ENCODE measurements around the gene LRRC2. TPM values are rescaled to one million over a fixed set of nuclear protein-coding genes. Genes with fewer than 3 reads are reported as not detected.
"Not testable (repeated sequence)": the region's sequence is repeated elsewhere in the genome, so short reads cannot be mapped to it uniquely, and the experiment has no call there.

Gene LRRC2
- total RNA-seq, 2 donors from 2014 or later = under 0.01 to 0.42 TPM

GRCh38 chr3:46551615-46552014, 14.5 kb downstream of the LRRC2 start:
- no peaks in the 10 kb centered on the region for H3K9me3 ChIP-seq
- no peak overlapping the region for H3K4me3 ChIP-seq
- no peaks in the 10 kb centered on the region for H3K36me3 ChIP-seq
- no peak overlapping the region for H3K27ac ChIP-seq
- ATAC-seq (ENCODE audit: insufficient number of reproducible peaks, low FRiP score, low read depth) = no peak
- TF ChIP-seq, protein P1, sequence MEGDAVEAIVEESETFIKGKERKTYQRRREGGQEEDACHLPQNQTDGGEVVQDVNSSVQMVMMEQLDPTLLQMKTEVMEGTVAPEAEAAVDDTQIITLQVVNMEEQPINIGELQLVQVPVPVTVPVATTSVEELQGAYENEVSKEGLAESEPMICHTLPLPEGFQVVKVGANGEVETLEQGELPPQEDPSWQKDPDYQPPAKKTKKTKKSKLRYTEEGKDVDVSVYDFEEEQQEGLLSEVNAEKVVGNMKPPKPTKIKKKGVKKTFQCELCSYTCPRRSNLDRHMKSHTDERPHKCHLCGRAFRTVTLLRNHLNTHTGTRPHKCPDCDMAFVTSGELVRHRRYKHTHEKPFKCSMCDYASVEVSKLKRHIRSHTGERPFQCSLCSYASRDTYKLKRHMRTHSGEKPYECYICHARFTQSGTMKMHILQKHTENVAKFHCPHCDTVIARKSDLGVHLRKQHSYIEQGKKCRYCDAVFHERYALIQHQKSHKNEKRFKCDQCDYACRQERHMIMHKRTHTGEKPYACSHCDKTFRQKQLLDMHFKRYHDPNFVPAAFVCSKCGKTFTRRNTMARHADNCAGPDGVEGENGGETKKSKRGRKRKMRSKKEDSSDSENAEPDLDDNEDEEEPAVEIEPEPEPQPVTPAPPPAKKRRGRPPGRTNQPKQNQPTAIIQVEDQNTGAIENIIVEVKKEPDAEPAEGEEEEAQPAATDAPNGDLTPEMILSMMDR (IDR thresholded peaks at IDR 0.05) = no peak
- no peaks in the 10 kb centered on the region for H3K27me3 ChIP-seq (replicated peaks; ENCODE audit: insufficient read depth)
- DNase-seq (ENCODE audit: low spot score) = no peak
- H3K4me1 ChIP-seq (ENCODE audit: control insufficient read depth in 1 of 2, low read depth in 2 of 2) = no peaks in the 10 kb centered on the region

DNA sequence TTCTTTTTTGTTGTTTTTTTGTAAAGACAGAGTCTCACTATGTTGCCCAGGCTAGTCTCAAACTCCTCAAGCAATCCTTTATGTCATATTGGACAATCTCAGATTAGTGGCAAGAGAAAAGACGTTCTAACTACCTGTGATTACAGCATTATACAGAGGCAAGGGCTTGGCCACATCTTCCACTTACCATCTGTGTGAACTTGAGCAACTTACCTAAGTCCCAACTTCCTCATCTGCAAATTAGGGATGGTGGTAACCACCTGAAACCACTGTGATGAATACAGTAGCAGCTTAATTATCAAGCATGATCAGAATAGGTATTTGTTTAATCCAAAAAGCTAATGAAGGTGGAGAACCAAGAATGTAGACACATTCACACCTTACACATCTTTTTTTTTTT, 16.1 kb downstream of the LRRC2 start:
- Histone ChIP-seq H3K4me1 (ENCODE audit: control insufficient read depth in 1 of 2, low read depth in 2 of 2) (no peaks in the 10 kb centered on the region), H3K4me3 (no peak overlapping the region), H3K27ac (no peak overlapping the region), H3K9me3 (no peaks in the 10 kb centered on the region), H3K36me3 (no peaks in the 10 kb centered on the region), H3K27me3 (replicated peaks; ENCODE audit: insufficient read depth) (no peaks in the 10 kb centered on the region)
- ATAC-seq (ENCODE audit: insufficient number of reproducible peaks, low FRiP score, low read depth) (no peak), DNase-seq (ENCODE audit: low spot score) (no peak)
- TF ChIP-seq, protein P1 (IDR thresholded peaks at IDR 0.05) = no peak

GRCh38 chr3:46549408-46549904, 16.6 kb downstream of the LRRC2 start:
- no peak overlapping the region for H3K27ac ChIP-seq
- TF ChIP-seq, protein P1 (IDR thresholded peaks at IDR 0.05) = no peak
- no peak for ATAC-seq (ENCODE audit: insufficient number of reproducible peaks, low FRiP score, low read depth)

GRCh38 chr3:46548611-46549010, 17.5 kb downstream of the LRRC2 start:
- not testable (repeated sequence) for ATAC-seq (ENCODE audit: insufficient number of reproducible peaks, low FRiP score, low read depth); H3K4me3 ChIP-seq; DNase-seq (ENCODE audit: low spot score); H3K27me3 ChIP-seq (replicated peaks; ENCODE audit: insufficient read depth); H3K27ac ChIP-seq; H3K9me3 ChIP-seq; H3K36me3 ChIP-seq; H3K4me1 ChIP-seq (ENCODE audit: control insufficient read depth in 1 of 2, low read depth in 2 of 2)

More at GRCh38 chr3:46549408-46549904, 16.6 kb downstream of the LRRC2 start:
- Histone ChIP-seq H3K27me3 (replicated peaks; ENCODE audit: insufficient read depth) (no peaks in the 10 kb centered on the region), H3K4me1 (ENCODE audit: control insufficient read depth in 1 of 2, low read depth in 2 of 2) (no peaks in the 10 kb centered on the region), H3K36me3 (no peaks in the 10 kb centered on the region), H3K4me3 (no peak overlapping the region), H3K9me3 (no peaks in the 10 kb centered on the region)
- DNase-seq (ENCODE audit: low spot score) = no peak

- no peaks in the 10 kb centered on the region for H3K9me3 ChIP-seq
- H3K4me1 ChIP-seq (ENCODE audit: control insufficient read depth in 1 of 2, low read depth in 2 of 2) = no peaks in the 10 kb centered on the region
- ATAC-seq (ENCODE audit: insufficient number of reproducible peaks, low FRiP score, low read depth) (no peak), DNase-seq (ENCODE audit: low spot score) (no peak)
- H3K36me3 ChIP-seq = no peaks in the 10 kb centered on the region
- H3K27me3 ChIP-seq (replicated peaks; ENCODE audit: insufficient read depth) = no peaks in the 10 kb centered on the region
- H3K27ac ChIP-seq = no peak overlapping the region
- TF ChIP-seq, protein P1 (IDR thresholded peaks at IDR 0.05) = no peak
- H3K4me3 ChIP-seq = no peak overlapping the region
These were observed 19.1 kb downstream of the LRRC2 start for GRCh38 chr3:46546896-46547440.
